ENCODE results near the gene DYNC1LI1. TPM values are rescaled to one million over a fixed set of nuclear protein-coding genes. Genes with fewer than 3 reads are reported as not detected.
A peak's percentile ranks its signal among the peaks of the same experiment; 100 is the strongest.

The DYNC1LI1 gene
- total and polyA plus RNA-seq, 9 of the 15 experiments (the other 6 are each of a cell fraction or from before 2014, with no cell fraction given), result 21.0 to 85.4 (median 61.3) TPM

- no peak for ATAC-seq
- H3K79me2 ChIP-seq (ENCODE audit: control insufficient read depth, insufficient read depth, low read length), result peaks cover 45% of the 10 kb centered on the region
Measured at GRCh38 chr3:32544894-32545293, 25.8 kb downstream of the DYNC1LI1 start.

More at GRCh38 chr3:32544894-32545293, 25.8 kb downstream of the DYNC1LI1 start:
- WGBS (ENCODE audit: insufficient coverage, low coverage, missing lambda C conversion rate), result 88% methylated on average over 2 of the region's 2 CpGs
- in situ Hi-C loops (cut with MboI), result no loop called here
- Histone ChIP-seq H3K9me1 (ENCODE audit: control insufficient read depth, insufficient read depth, low read length) (no peaks in the 10 kb centered on the region), H2AFZ (ENCODE audit: low read depth, low read length) (no peak overlapping the region), H3K27ac (ENCODE audit: extremely low read depth, low read depth, low read length) (no peak overlapping the region), H3K9me3 (replicated peaks; ENCODE audit: control insufficient read depth, insufficient read depth, low read depth, low read length) (no peaks in the 10 kb centered on the region), H3K4me2 (ENCODE audit: insufficient read depth, low read length) (no peak overlapping the region), H3K36me3 (ENCODE audit: control insufficient read depth, insufficient read depth, low read length) (peaks cover 45% of the 10 kb centered on the region; the same call in 2 of the 3 replicates), H4K20me1 (replicated peaks; ENCODE audit: control insufficient read depth, insufficient read depth, low read length) (no peaks in the 10 kb centered on the region; the same call in 1 of the 2 replicates), H3K4me3 (no peak overlapping the region), H3K4me1 (replicated peaks in 1 of 2; ENCODE audit: control insufficient read depth in 2 of 2, insufficient read depth in 2 of 2, low read length in 2 of 2) (no peaks in the 10 kb centered on the region), H3K9ac (ENCODE audit: insufficient read depth in 1 of 2, low read depth in 2 of 2, low read length in 2 of 2) (no peak overlapping the region), H3K27me3 (ENCODE audit: control insufficient read depth in 2 of 2, insufficient read depth in 2 of 2, low read length in 2 of 2) (no peaks in the 10 kb centered on the region)
- no peak for TF ChIP-seq IFI16 (CRISPR knock-in tag; IDR thresholded peaks at IDR 0.05)
- TF ChIP-seq RBBP5 (IDR thresholded peaks at IDR 0.05; ENCODE audit: borderline replicate concordance, insufficient read depth, low read length, poor library complexity, severe bottlenecking), result no peak
- TF ChIP-seq RFX1 (IDR thresholded peaks at IDR 0.05), result peak; percentile 57
- TF ChIP-seq ZNF445 (CRISPR knock-in tag; IDR thresholded peaks at IDR 0.05; ENCODE audit: low read depth), result no peak
- TF ChIP-seq, protein P1, sequence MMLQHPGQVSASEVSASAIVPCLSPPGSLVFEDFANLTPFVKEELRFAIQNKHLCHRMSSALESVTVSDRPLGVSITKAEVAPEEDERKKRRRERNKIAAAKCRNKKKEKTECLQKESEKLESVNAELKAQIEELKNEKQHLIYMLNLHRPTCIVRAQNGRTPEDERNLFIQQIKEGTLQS (IDR thresholded peaks at IDR 0.05), result 0 out of 2 replicates have a peak, but pooled peaks have one; percentile 10
- TF ChIP-seq, protein P1 (CRISPR knock-in tag; conservative IDR thresholded peaks at IDR 0.05), result no peak
- TF ChIP-seq CEBPG (CRISPR knock-in tag; IDR thresholded peaks at IDR 0.05), result no peak
- peak in 1 of 2 experiments; percentile 66; a peak in 2 of 4 replicates for TF ChIP-seq CEBPG (tag; conservative IDR thresholded peaks at IDR 0.05 in 1 of 2, IDR thresholded peaks at IDR 0.05 in 1 of 2)
- TF ChIP-seq, protein P2, sequence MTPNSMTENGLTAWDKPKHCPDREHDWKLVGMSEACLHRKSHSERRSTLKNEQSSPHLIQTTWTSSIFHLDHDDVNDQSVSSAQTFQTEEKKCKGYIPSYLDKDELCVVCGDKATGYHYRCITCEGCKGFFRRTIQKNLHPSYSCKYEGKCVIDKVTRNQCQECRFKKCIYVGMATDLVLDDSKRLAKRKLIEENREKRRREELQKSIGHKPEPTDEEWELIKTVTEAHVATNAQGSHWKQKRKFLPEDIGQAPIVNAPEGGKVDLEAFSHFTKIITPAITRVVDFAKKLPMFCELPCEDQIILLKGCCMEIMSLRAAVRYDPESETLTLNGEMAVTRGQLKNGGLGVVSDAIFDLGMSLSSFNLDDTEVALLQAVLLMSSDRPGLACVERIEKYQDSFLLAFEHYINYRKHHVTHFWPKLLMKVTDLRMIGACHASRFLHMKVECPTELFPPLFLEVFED (CRISPR knock-in tag; conservative IDR thresholded peaks at IDR 0.05), result no peak
- no peak for TF ChIP-seq SP2 (IDR thresholded peaks at IDR 0.05; ENCODE audit: extremely low read depth, low read depth, low read length, poor library complexity, severe bottlenecking)
- no peak for TF ChIP-seq ZNF224 (CRISPR knock-in tag; IDR thresholded peaks at IDR 0.05)
- ChIA-PET CTCF (ENCODE audit: low intra/inter-chr PET ratio) (no interaction called here), POLR2A (no interaction called here)
- FAIRE-seq, result no peak
- DNase-seq (ENCODE audit: extremely low read depth in 1 of 4, low spot score in 3 of 4), result no peak
- intact Hi-C loops (cut with micrococcal nuclease), result no loop called here
- no TSS peak for BruUV-seq (replicated peaks)

Measured in K562 (cell line).